B cell (primary cell): ENCODE results near the gene FCGBP.

ENCODE experiments used
- CTCF ChIP-seq: fragments of 200-600 bp; IDR thresholded peaks from one replicate; pipeline ENCODE4 v1.8.0; 2022; ENCODE audit warnings: antibody characterized with exemption, mild to moderate bottlenecking
- EZH2 ChIP-seq: IDR thresholded peaks from 2 replicates; pipeline ENCODE4 v1.6.1; 2012; ENCODE audit warnings: borderline replicate concordance, low read depth, mild to moderate bottlenecking, moderate library complexity, low read length; ENCODE audit not compliant: insufficient read depth, poor library complexity, severe bottlenecking

GRCh38 chr19:39969681-39970424, 35.4 kb upstream of the FCGBP start:
- TF ChIP-seq EZH2 (no peak), CTCF (no peak)
